GM12878 (cell line): Measurements from ENCODE around the gene ZNF425. TPM values are rescaled to one million over a fixed set of nuclear protein-coding genes. Genes with fewer than 3 reads are reported as not detected.

Experiments used
- ATAC-seq: fragments of 200-7000 bp; cut with Tn5 transposase; 3 replicates; pipeline ENCODE4 v1.9.1; 2020; ENCODE audit warnings: mild to moderate bottlenecking, moderate library complexity
- BruUV-seq: library from RNA; stranded (reverse); fragments of 400-500 nt; replicated peaks from 2 replicates; lab custom pipeline; 2021; lab: Mats Ljungman, UMichigan
- CTCF ChIA-PET: fragments of 300-600 bp; sonication (Branson Sonifier 250); formaldehyde crosslinking; extraction: SDS; loops from one replicate; lab custom pipeline; 2021; ENCODE audit warnings: inconsistent platforms; lab: Yijun Ruan, JAX
- POLR2A ChIA-PET: fragments of 350-600 bp; formaldehyde crosslinking; extraction: SDS; loops from one replicate; lab custom pipeline; 2021; ENCODE audit warnings: inconsistent platforms; lab: Charles Lee
- RAD21 ChIA-PET: fragments of 300-600 bp; sonication (Branson Sonifier 250); formaldehyde crosslinking; loops from one replicate; lab custom pipeline; 2023; ENCODE audit warnings: antibody characterized with exemption; ENCODE audit not compliant: unreplicated experiment; lab: Charles Lee
- SMC1A ChIA-PET: fragments of 300-600 bp; sonication (Branson Sonifier 250); formaldehyde crosslinking; loops from one replicate; lab custom pipeline; 2023; ENCODE audit not compliant: unreplicated experiment, uncharacterized antibody; lab: Charles Lee
- DNase-seq: peaks from one replicate; pipeline ENCODE4 v3.0.0-alpha.2; 2011; ENCODE audit warnings: low read depth, low spot score
- FAIRE-seq: peaks from 3 replicates; lab custom pipeline; 2011; peaks lifted over from hg19 to GRCh38; lab: Jason Lieb, UNC
- H2AFZ ChIP-seq: 2 replicates; pipeline ENCODE4 v1.6.0; 2011; ENCODE audit warnings: low read depth, low read length, control low read depth; ENCODE audit not compliant: control insufficient read depth
- H3K27ac ChIP-seq: 2 replicates; pipeline ENCODE4 v1.5.1; 2011; ENCODE audit warnings: control low read depth; ENCODE audit not compliant: control insufficient read depth, insufficient read depth
- H3K27me3 ChIP-seq, 2 experiments: replicated peaks in 1 of 2; 2 replicates each; pipeline versions ENCODE4 v1.6.0 to v1.6.1; 2011; ENCODE audit warnings: low read length in 1 of 2; ENCODE audit not compliant: control insufficient read depth in 2 of 2, insufficient read depth in 2 of 2
- H3K36me3 ChIP-seq, 2 experiments: 2 replicates each; pipeline ENCODE4 v1.5.1; 2011; ENCODE audit warnings: low read length in 1 of 2; ENCODE audit not compliant: control insufficient read depth in 2 of 2, insufficient read depth in 2 of 2
- H3K4me1 ChIP-seq: 2 replicates; pipeline ENCODE4 v1.6.1; 2011; ENCODE audit warnings: mild to moderate bottlenecking, low read length, moderate library complexity, mixed read lengths; ENCODE audit not compliant: control insufficient read depth, insufficient read depth
- H3K4me2 ChIP-seq: 2 replicates; pipeline ENCODE4 v1.6.0; 2011; ENCODE audit warnings: control low read depth; ENCODE audit not compliant: control insufficient read depth, insufficient read depth
- H3K4me3 ChIP-seq: fragments of 200-600 bp; sonication (generic); 2 replicates; pipeline ENCODE4 v1.5.1; 2016
- H3K79me2 ChIP-seq: 2 replicates; pipeline ENCODE4 v1.6.0; 2011; ENCODE audit warnings: low read length; ENCODE audit not compliant: control insufficient read depth, insufficient read depth
- H3K9ac ChIP-seq: 2 replicates; pipeline ENCODE4 v1.8.0; 2011; ENCODE audit warnings: low read length, control low read depth, mixed read lengths; ENCODE audit not compliant: control insufficient read depth, insufficient read depth
- H3K9me3 ChIP-seq: replicated peaks from 3 replicates; pipeline ENCODE4 v1.5.1; 2011; ENCODE audit warnings: mild to moderate bottlenecking, low read length; ENCODE audit not compliant: control insufficient read depth, insufficient read depth
- H4K20me1 ChIP-seq: 2 replicates; pipeline ENCODE4 v1.6.0; 2011; ENCODE audit not compliant: control insufficient read depth, insufficient read depth
- BHLHE40 ChIP-seq, 2 experiments: fragments of 450-650 bp in 1 of 2; IDR thresholded peaks; 2 replicates each; pipeline ENCODE4 v1.6.1; 2011 to 2017; ENCODE audit warnings: low read depth in 2 of 2, borderline replicate concordance in 1 of 2, improper control_type of control experiment in 1 of 2, low read length in 1 of 2, mild to moderate bottlenecking in 1 of 2
- CBFB ChIP-seq: IDR thresholded peaks from 2 replicates; pipeline ENCODE4 v1.6.1; 2016; ENCODE audit warnings: antibody characterized with exemption, low read depth
- CREB1 ChIP-seq: IDR thresholded peaks from 2 replicates; pipeline ENCODE4 v1.6.1; 2012; ENCODE audit warnings: low read depth, mild to moderate bottlenecking, inconsistent platforms
- JUNB ChIP-seq: IDR thresholded peaks from 2 replicates; pipeline ENCODE4 v1.6.1; 2016; ENCODE audit warnings: antibody characterized with exemption, mild to moderate bottlenecking
- MYC ChIP-seq: IDR thresholded peaks from 2 replicates; pipeline ENCODE4 v1.6.1; 2011; ENCODE audit warnings: mild to moderate bottlenecking, low read length, moderate library complexity, inconsistent platforms; ENCODE audit not compliant: insufficient read depth, insufficient replicate concordance, insufficient read length, severe bottlenecking
- NFYA ChIP-seq: IDR thresholded peaks from 2 replicates; pipeline ENCODE4 v1.6.1; 2011; ENCODE audit warnings: low read depth, mild to moderate bottlenecking, low read length, improper control_type of control experiment, borderline replicate concordance
- NFYB ChIP-seq: IDR thresholded peaks from 2 replicates; pipeline ENCODE4 v1.6.1; 2011; ENCODE audit warnings: low read depth, mild to moderate bottlenecking, low read length, improper control_type of control experiment, moderate library complexity; ENCODE audit not compliant: insufficient read depth
- NR2C1 ChIP-seq: fragments of 450-650 bp; IDR thresholded peaks from 2 replicates; pipeline ENCODE4 v1.6.1; 2017; ENCODE audit warnings: antibody characterized with exemption, mild to moderate bottlenecking, moderate library complexity
- PAX8 ChIP-seq: fragments of 450-650 bp; IDR thresholded peaks from 2 replicates; pipeline ENCODE4 v1.6.1; 2017; ENCODE audit warnings: mild to moderate bottlenecking, moderate library complexity
- POLR2AphosphoS2 ChIP-seq: IDR thresholded peaks from 2 replicates; pipeline ENCODE4 v1.6.1; 2011; ENCODE audit warnings: low read depth, mild to moderate bottlenecking, low read length, improper control_type of control experiment, moderate library complexity
- POU2F2 ChIP-seq: IDR thresholded peaks from 3 replicates; pipeline ENCODE4 v1.6.1; 2011; ENCODE audit warnings: low read depth, mild to moderate bottlenecking, low read length, borderline replicate concordance
- YY1 ChIP-seq: IDR thresholded peaks from 2 replicates; pipeline ENCODE4 v1.6.1; 2011; ENCODE audit warnings: low read depth, mild to moderate bottlenecking, low read length
- ZBTB11 ChIP-seq: fragments of 450-650 bp; formaldehyde crosslinking; IDR thresholded peaks from 2 replicates; pipeline ENCODE4 v1.5.0; 2022; ENCODE audit warnings: mild to moderate bottlenecking, missing genetic modification characterization
- ZNF384 ChIP-seq: IDR thresholded peaks from 2 replicates; pipeline ENCODE4 v1.6.1; 2012; ENCODE audit warnings: low read depth, mild to moderate bottlenecking, low read length, improper control_type of control experiment, borderline replicate concordance
- ZNF687 ChIP-seq: fragments of 450-650 bp; IDR thresholded peaks from 2 replicates; pipeline ENCODE4 v1.6.1; 2017; ENCODE audit warnings: mild to moderate bottlenecking, moderate library complexity
- WGBS: methylation state at CpG from one replicate; pipeline ENCODE4 v1.1.6; 2016; ENCODE audit warnings: low lambda C conversion rate; ENCODE audit not compliant: insufficient replicate concordance, insufficient coverage; ENCODE audit errors: missing lambda C conversion rate; 5-methylcytosine and 5-hydroxymethylcytosine counted together
- in situ Hi-C: fragments of 300-500 bp; cut with MboI; formaldehyde crosslinking; loops from 9 replicates; pipeline ENCODE4 v1.14.3; 2018; ENCODE audit warnings: mixed read lengths
- intact Hi-C: fragments of 100-400 bp; cut with micrococcal nuclease; formaldehyde crosslinking; loops from one replicate; pipeline ENCODE4 v1.14.2; 2022; ENCODE audit not compliant: unreplicated experiment
- polyA plus RNA-seq, 11 experiments: library from polyadenylated mRNA; depleted of rRNA in 4 of 11; unstranded in 6 of 11; stranded (reverse) in 5 of 11; fragments of >200 nt; fragmentation: Nextera tagmentation in 4 of 11; fragmentation: Illumina TruSeq in 1 of 11; extraction: Ambion mirVana in 4 of 11; extraction: Trizol in 1 of 11; gene quantifications; 1 replicate in 1 of 11; 2 replicates in 10 of 11; pipeline versions ENCODE4 v1.2.1 to v1.2.3, GENCODE V29; 2011 to 2016; ENCODE audit warnings: inconsistent platforms in 2 of 11, missing spikeins in 2 of 11, low read depth in 1 of 11
- total RNA-seq, 4 experiments: library from RNA; depleted of rRNA in 3 of 4; stranded (reverse); fragments of >200 nt in 3 of 4; fragmentation: Illumina TruSeq in 1 of 4; extraction: Trizol in 1 of 4; gene quantifications; 2 replicates each; pipeline versions ENCODE4 v1.2.1 to v1.2.3, GENCODE V29; 2013 to 2021

Gene ZNF425
- total and polyA plus RNA-seq, 10 of the 15 experiments (the other 5 are each of a cell fraction or from before 2014, with no cell fraction given), result 0.19 to 1.8 (median 0.91) TPM

- TF ChIP-seq NFYA, result no peak
- no peak for TF ChIP-seq BHLHE40 (IDR thresholded peaks at IDR 0.05; ENCODE audit: borderline replicate concordance in 1 of 2, low read depth in 2 of 2, low read length in 1 of 2)
These were observed 23.5 kb downstream of the ZNF425 start (continued) for GRCh38 chr7:149102666-149103065.

GRCh38 chr7:149100821-149101220 is 25.3 kb downstream of the ZNF425 start:
- no TSS peak for BruUV-seq
- RAD21 ChIA-PET, result interaction anchor here (0.6 kb wide), 1 partner anchor 27 kb away, joined by 3 read pairs; no protein-coding TSS in a partner anchor
- TF ChIP-seq ZNF384, result no peak
- TF ChIP-seq ZBTB11 (CRISPR knock-in tag), result no peak
- TF ChIP-seq POLR2AphosphoS2, result no peak
- no peak for TF ChIP-seq MYC
- TF ChIP-seq POU2F2, result no peak
- TF ChIP-seq PAX8, result no peak
- TF ChIP-seq CREB1, result no peak
- no peak for TF ChIP-seq ZNF687
- no peak for TF ChIP-seq NFYB
- no peak for TF ChIP-seq JUNB
- TF ChIP-seq YY1, result no peak
- no peak for TF ChIP-seq NR2C1
- no peak for TF ChIP-seq CBFB

More at GRCh38 chr7:149100821-149101220, 25.3 kb downstream of the ZNF425 start:
- no peaks in the 10 kb centered on the region for H3K27me3 ChIP-seq
- H3K36me3 ChIP-seq, result no peaks in the 10 kb centered on the region
- no peaks in the 10 kb centered on the region for H3K4me1 ChIP-seq
- no peaks in the 10 kb centered on the region for H3K79me2 ChIP-seq
- no peaks in the 10 kb centered on the region for H4K20me1 ChIP-seq
- in situ Hi-C loops (no loop called here), intact Hi-C loops (no loop called here)
- no peaks in the 10 kb centered on the region for H3K9me3 ChIP-seq
- no peak overlapping the region for H2AFZ ChIP-seq
- DNase-seq (no peak), FAIRE-seq (no peak), ATAC-seq (no peak)
- no peak overlapping the region for H3K4me2 ChIP-seq
- ChIA-PET SMC1A (interaction anchor here (1.3 kb wide), 1 partner anchor 138 kb away, joined by 4 read pairs; no protein-coding TSS in a partner anchor), CTCF (interaction anchor here (1.3 kb wide), 1 partner anchor 35 kb away, joined by 3 read pairs; no protein-coding TSS in a partner anchor), POLR2A (no interaction called here)
- H3K4me3 ChIP-seq, result no peak overlapping the region
- no peak overlapping the region for H3K27ac ChIP-seq
- 23% methylated on average over 2 of the region's 2 CpGs for WGBS
- H3K9ac ChIP-seq, result no peak overlapping the region
